PC-9 (cell line): ENCODE results near the gene MTIF3. TPM values are rescaled to one million over a fixed set of nuclear protein-coding genes. Genes with fewer than 3 reads are reported as not detected.

Experiments used
- BruUV-seq: library from RNA; stranded (reverse); fragments of 400-500 nt; replicated peaks from 2 replicates; lab custom pipeline; 2021; lab: Mats Ljungman, UMichigan
- CTCF ChIA-PET: fragments of 300-600 bp; sonication (Branson Sonifier 250); formaldehyde crosslinking; loops from one replicate; lab custom pipeline; 2022; ENCODE audit warnings: antibody characterized with exemption; lab: Charles Lee
- POLR2A ChIA-PET: fragments of 300-600 bp; sonication (Branson Sonifier 250); formaldehyde crosslinking; loops from one replicate; lab custom pipeline; 2022; ENCODE audit warnings: antibody characterized with exemption; ENCODE audit not compliant: unreplicated experiment; lab: Charles Lee
- DNase-seq, 2 experiments: peaks; one replicate each; pipeline versions ENCODE4 v3.0.0 to v3.0.0-alpha.2; 2015 to 2022; ENCODE audit warnings: mixed read lengths in 1 of 2
- H2AFZ ChIP-seq: fragments of 200-600 bp; sonication (generic); 2 replicates; pipeline ENCODE4 v1.8.1; 2017; ENCODE audit warnings: antibody characterized with exemption
- H3F3A ChIP-seq: fragments of 200-600 bp; sonication (generic); 2 replicates; pipeline ENCODE4 v1.8.1; 2017; ENCODE audit warnings: antibody characterized with exemption, mild to moderate bottlenecking, low read depth; ENCODE audit not compliant: insufficient read depth
- H3K27ac ChIP-seq: fragments of 200-600 bp; sonication (generic); 2 replicates; pipeline ENCODE4 v1.6.1; 2016; ENCODE audit warnings: mixed run types
- H3K27me3 ChIP-seq: fragments of 200-600 bp; sonication (generic); 2 replicates; pipeline ENCODE4 v1.6.1; 2016; ENCODE audit warnings: low read depth, mixed run types; ENCODE audit not compliant: insufficient read depth
- H3K36me3 ChIP-seq: fragments of 200-600 bp; sonication (generic); 2 replicates; pipeline ENCODE4 v1.6.1; 2016; ENCODE audit warnings: low read depth, mixed run types
- H3K4me1 ChIP-seq: fragments of 200-600 bp; sonication (generic); replicated peaks from 2 replicates; pipeline ENCODE4 v1.6.1; 2016; ENCODE audit warnings: mixed run types; ENCODE audit not compliant: insufficient read depth
- H3K4me2 ChIP-seq: fragments of 200-600 bp; sonication (generic); 2 replicates; pipeline ENCODE4 v1.6.1; 2017; ENCODE audit warnings: mixed run types
- H3K4me3 ChIP-seq: fragments of 200-600 bp; sonication (generic); 2 replicates; pipeline ENCODE4 v1.6.1; 2016; ENCODE audit warnings: mixed run types
- H3K79me2 ChIP-seq: fragments of 200-600 bp; sonication (generic); 2 replicates; pipeline ENCODE4 v1.6.1; 2017; ENCODE audit warnings: low read depth, mixed run types
- H3K9me2 ChIP-seq: fragments of 200-600 bp; sonication (generic); 2 replicates; pipeline ENCODE4 v1.8.1; 2017; ENCODE audit warnings: mild to moderate bottlenecking; ENCODE audit not compliant: insufficient read depth
- H3K9me3 ChIP-seq: fragments of 200-600 bp; sonication (generic); 2 replicates; pipeline ENCODE4 v1.8.1; 2016; ENCODE audit warnings: low read depth; ENCODE audit not compliant: insufficient read depth
- H4K20me1 ChIP-seq: fragments of 200-600 bp; sonication (generic); 2 replicates; pipeline ENCODE4 v1.8.1; 2017; ENCODE audit not compliant: insufficient read depth
- EZH2 ChIP-seq: fragments of 200-600 bp; sonication (generic); IDR thresholded peaks from 2 replicates; pipeline ENCODE4 v1.8.0; 2017; ENCODE audit warnings: antibody characterized with exemption, low read depth
- intact Hi-C: fragments of 100-400 bp; cut with micrococcal nuclease; formaldehyde crosslinking; loops from one replicate; pipeline ENCODE4 v1.10.0; 2022; ENCODE audit not compliant: unreplicated experiment
- total RNA-seq: library from RNA; stranded (reverse); gene quantifications from 2 replicates; pipeline ENCODE4 v1.2.3, GENCODE V29; 2021
- TF ChIP-seq, protein P1 (sequence below): fragments of 200-600 bp; sonication (generic); conservative IDR thresholded peaks from 2 replicates; pipeline ENCODE4 v1.6.1; 2017; ENCODE audit warnings: mixed run types, antibody characterized with exemption, mild to moderate bottlenecking, moderate library complexity

Gene MTIF3
- total RNA-seq, 1 experiment from 2014 or later, result 28.3 TPM

DNA sequence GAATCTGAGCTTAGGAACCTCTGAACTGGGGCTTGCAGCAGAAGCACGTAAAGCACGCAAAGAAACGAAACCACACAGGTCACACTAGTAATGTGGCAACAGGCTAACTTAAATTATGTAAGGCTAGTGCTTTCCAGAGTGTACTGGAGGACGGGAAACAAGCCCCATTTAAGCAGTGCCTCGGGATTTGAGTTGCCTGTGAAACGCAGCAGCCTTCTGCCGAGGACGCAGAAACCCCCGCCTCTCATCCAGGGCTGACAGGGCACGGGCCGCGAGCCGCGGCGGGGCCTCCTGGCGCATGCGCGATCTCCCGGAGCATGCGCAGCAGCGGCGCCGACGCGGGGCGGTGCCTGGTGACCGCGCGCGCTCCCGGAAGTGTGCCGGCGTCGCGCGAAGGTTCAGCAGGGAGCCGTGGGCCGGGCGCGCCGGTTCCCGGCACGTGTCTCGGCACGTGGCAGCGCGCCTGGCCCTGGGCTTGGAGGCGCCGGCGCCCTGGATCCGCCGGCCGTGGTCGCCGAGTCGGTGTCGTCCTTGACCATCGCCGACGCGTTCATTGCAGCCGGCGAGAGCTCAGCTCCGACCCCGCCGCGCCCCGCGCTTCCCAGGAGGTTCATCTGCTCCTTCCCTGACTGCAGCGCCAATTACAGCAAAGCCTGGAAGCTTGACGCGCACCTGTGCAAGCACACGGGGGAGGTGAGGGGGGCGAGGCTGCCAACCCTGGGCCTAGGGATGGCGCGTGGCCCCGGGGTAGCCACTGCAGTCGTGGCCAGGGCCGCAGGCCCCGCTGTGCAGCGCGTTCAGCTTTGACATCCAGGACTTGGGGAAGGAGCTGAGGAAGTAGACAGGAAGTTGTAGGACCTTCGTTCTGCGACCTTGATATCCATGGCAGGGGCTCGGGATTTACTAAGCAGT, 25.9 kb downstream of the MTIF3 start, which contains the start of gene GTF3A:
Gene GTF3A, plus strand, starts transcription at position 374 of the 912 bp plus-strand sequence.
- no TSS peak for BruUV-seq
- TF ChIP-seq EZH2, result no peak
- TF ChIP-seq, protein P1, sequence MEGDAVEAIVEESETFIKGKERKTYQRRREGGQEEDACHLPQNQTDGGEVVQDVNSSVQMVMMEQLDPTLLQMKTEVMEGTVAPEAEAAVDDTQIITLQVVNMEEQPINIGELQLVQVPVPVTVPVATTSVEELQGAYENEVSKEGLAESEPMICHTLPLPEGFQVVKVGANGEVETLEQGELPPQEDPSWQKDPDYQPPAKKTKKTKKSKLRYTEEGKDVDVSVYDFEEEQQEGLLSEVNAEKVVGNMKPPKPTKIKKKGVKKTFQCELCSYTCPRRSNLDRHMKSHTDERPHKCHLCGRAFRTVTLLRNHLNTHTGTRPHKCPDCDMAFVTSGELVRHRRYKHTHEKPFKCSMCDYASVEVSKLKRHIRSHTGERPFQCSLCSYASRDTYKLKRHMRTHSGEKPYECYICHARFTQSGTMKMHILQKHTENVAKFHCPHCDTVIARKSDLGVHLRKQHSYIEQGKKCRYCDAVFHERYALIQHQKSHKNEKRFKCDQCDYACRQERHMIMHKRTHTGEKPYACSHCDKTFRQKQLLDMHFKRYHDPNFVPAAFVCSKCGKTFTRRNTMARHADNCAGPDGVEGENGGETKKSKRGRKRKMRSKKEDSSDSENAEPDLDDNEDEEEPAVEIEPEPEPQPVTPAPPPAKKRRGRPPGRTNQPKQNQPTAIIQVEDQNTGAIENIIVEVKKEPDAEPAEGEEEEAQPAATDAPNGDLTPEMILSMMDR, result no peak
- intact Hi-C loops, result loop anchor here (1.0 kb wide), 1 partner anchor 26 kb away; the partner anchor contains the start of gene MTIF3
- CTCF ChIA-PET, result no interaction called here
- H3K4me3 ChIP-seq, result peak within 1 kb of the TSS; percentile 89
- H3K9me3 ChIP-seq, result no peaks in the 10 kb centered on the region
- H3K36me3 ChIP-seq, result peaks cover 17% of the 10 kb centered on the region; the same call in 1 of the 2 replicates
- peak within 1 kb of the TSS; percentile 98 for H3K4me2 ChIP-seq
- POLR2A ChIA-PET, result interaction anchor here (0.6 kb wide), 1 partner anchor 217 kb away, joined by 4 read pairs; no protein-coding TSS in a partner anchor
- H3K79me2 ChIP-seq, result peaks cover 46% of the 10 kb centered on the region
- H3K27ac ChIP-seq, result peak within 1 kb of the TSS; percentile 78
- no peaks in the 10 kb centered on the region for H3K27me3 ChIP-seq
- peaks cover 37% of the 10 kb centered on the region for H3K4me1 ChIP-seq
- no peaks in the 10 kb centered on the region for H3K9me2 ChIP-seq
- peaks cover 33% of the 10 kb centered on the region for H4K20me1 ChIP-seq
- peak within 1 kb of the TSS; percentile 90 for H2AFZ ChIP-seq
- H3F3A ChIP-seq, result peaks cover 37% of the 10 kb centered on the region
- DNase-seq, result peak; percentile 52 to 83

DNA sequence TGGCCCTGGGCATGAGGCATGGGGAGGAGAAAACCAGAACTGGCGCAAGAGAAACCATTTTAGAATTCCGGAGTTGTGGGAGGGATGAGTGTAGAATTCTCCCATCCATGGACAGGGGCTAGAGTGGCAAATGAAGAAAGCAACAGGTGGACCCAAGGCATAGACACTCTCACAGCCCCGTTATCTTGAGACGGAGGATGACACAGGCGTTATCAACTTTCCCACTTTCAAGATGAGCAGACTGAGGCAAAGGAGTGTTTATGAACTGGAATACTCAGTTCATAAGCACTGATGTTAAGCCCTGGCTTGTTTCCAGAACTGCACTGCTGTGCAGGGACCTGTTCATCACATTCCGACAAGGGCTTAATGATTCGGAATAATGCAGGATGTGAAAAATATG, 27.0 kb downstream of the MTIF3 start:
- Histone ChIP-seq H4K20me1 (peaks cover 23% of the 10 kb centered on the region), H3K27me3 (0 out of 2 replicates have a peak, but pooled peaks cover 2% of the 10 kb centered on the region), H3K9me2 (no peaks in the 10 kb centered on the region), H2AFZ (no peak overlapping the region), H3K4me1 (peaks cover 39% of the 10 kb centered on the region), H3K27ac (no peak overlapping the region), H3K36me3 (peaks cover 6% of the 10 kb centered on the region; the same call in 1 of the 2 replicates), H3K4me2 (peak overlapping the region; percentile 98), H3K79me2 (peaks cover 34% of the 10 kb centered on the region), H3F3A (peaks cover 37% of the 10 kb centered on the region), H3K4me3 (no peak overlapping the region), H3K9me3 (no peaks in the 10 kb centered on the region)
- no TSS peak for BruUV-seq
- ChIA-PET POLR2A (no interaction called here), CTCF (no interaction called here)
- no peak for DNase-seq
- intact Hi-C loops, result no loop called here
- TF ChIP-seq, protein P1, result no peak
- no peak for TF ChIP-seq EZH2

DNA sequence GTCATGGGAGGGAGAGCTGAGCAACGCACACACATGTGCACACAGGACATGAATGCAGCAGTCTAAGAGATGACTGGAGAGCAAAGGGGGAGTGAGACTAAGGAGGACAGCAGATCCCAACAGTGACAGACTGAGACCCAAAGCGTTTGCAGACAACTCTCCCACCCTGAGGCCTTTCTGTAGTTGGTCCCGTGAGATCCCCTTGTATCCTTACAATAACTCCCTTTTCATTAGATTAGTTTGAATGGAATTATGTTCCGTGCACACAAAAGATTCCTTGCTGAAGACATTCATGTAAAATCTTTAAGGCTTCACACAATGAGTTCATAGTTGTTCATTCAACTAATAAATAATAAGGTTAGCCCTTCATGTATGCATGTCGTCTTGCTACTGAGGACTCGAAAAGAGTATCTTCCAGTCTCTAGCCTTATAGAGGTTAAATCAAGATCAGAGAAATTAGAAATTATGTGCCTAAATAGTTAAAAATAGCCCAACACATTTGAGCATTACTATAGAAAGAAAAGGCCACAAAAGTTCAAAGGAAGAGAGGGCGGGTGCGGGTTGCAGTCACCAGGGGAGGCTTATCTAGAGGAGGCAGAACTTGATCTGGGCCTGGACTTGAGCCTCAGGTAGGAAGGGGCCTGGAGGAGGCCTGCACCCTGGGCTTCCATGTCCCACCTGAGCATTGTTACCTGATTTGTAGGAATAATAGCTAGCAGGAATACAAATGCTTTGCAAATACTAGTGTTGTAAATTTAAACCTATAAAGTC, 29.1 kb downstream of the MTIF3 start:
- POLR2A ChIA-PET, result no interaction called here
- intact Hi-C loops, result no loop called here
- Histone ChIP-seq H3F3A (peaks cover 17% of the 10 kb centered on the region), H4K20me1 (peaks cover 3% of the 10 kb centered on the region), H3K27me3 (peaks cover 11% of the 10 kb centered on the region), H3K4me3 (no peak overlapping the region), H3K4me1 (peaks cover 19% of the 10 kb centered on the region), H3K27ac (no peak overlapping the region), H2AFZ (no peak overlapping the region), H3K9me2 (no peaks in the 10 kb centered on the region), H3K4me2 (no peak overlapping the region), H3K36me3 (no peaks in the 10 kb centered on the region), H3K9me3 (no peaks in the 10 kb centered on the region), H3K79me2 (peaks cover 13% of the 10 kb centered on the region)
- CTCF ChIA-PET, result no interaction called here
- TF ChIP-seq, protein P1, result no peak
- TF ChIP-seq EZH2, result no peak
- DNase-seq, result no peak
- no TSS peak for BruUV-seq
